CD4-positive, alpha-beta T cell treated with Interferon gamma for 1 hour (primary cell): ENCODE data around the gene DRD2.

Experiments used
- DNase-seq: peaks from one replicate; pipeline ENCODE4 v3.0.0-alpha.2; 2020

Gene DRD2

GRCh38 chr11:113440816-113441215 lies 34.4 kb downstream of the DRD2 start:
- no peak for DNase-seq

GRCh38 chr11:113436672-113437252 lies 38.4 kb downstream of the DRD2 start:
- DNase-seq = no peak

- DNase-seq = no peak
Measured at GRCh38 chr11:113435190-113435968, 39.8 kb downstream of the DRD2 start.

- no peak for DNase-seq
Measured at GRCh38 chr11:113431746-113432145, 43.5 kb downstream of the DRD2 start.

- DNase-seq = no peak
Measured at GRCh38 chr11:113426686-113427085, 48.5 kb downstream of the DRD2 start.

- no peak for DNase-seq
Measured at GRCh38 chr11:113420808-113421207, 54.4 kb downstream of the DRD2 start.

GRCh38 chr11:113419454-113420003 lies 55.7 kb downstream of the DRD2 start:
- DNase-seq = no peak

GRCh38 chr11:113417428-113417827 lies 57.8 kb downstream of the DRD2 start:
- DNase-seq = no peak

GRCh38 chr11:113415343-113415742 lies 59.9 kb downstream of the DRD2 start:
- DNase-seq = no peak

- DNase-seq = no peak
Measured at GRCh38 chr11:113412675-113413074, 62.5 kb downstream of the DRD2 start.

GRCh38 chr11:113411536-113411935 lies 63.7 kb downstream of the DRD2 start:
- no peak for DNase-seq

- no peak for DNase-seq
Measured at GRCh38 chr11:113410414-113411135, 64.6 kb downstream of the DRD2 start.

- DNase-seq = no peak
Measured at GRCh38 chr11:113409526-113409925, 65.7 kb downstream of the DRD2 start.

- DNase-seq = no peak
Measured at GRCh38 chr11:113408887-113409286, 66.3 kb downstream of the DRD2 start.

GRCh38 chr11:113408206-113408605 lies 67.0 kb downstream of the DRD2 start:
- DNase-seq = no peak

- no peak for DNase-seq
Measured at GRCh38 chr11:113407163-113407562, 68.0 kb downstream of the DRD2 start.

- no peak for DNase-seq
Measured at GRCh38 chr11:113405724-113406478, 69.3 kb downstream of the DRD2 start.

GRCh38 chr11:113404859-113405430 lies 70.3 kb downstream of the DRD2 start:
- no peak for DNase-seq

GRCh38 chr11:113401718-113402117 lies 73.5 kb downstream of the DRD2 start:
- DNase-seq = no peak

GRCh38 chr11:113400631-113401230 lies 74.5 kb downstream of the DRD2 start:
- DNase-seq = no peak

- no peak for DNase-seq
Measured at GRCh38 chr11:113398669-113399430, 76.3 kb downstream of the DRD2 start.
